Measurements from ENCODE around the gene POLR2M. TPM values are rescaled to one million over a fixed set of nuclear protein-coding genes. Genes with fewer than 3 reads are reported as not detected.

The POLR2M gene
- polyA plus RNA-seq, 1 of the 3 experiments (the other 2 are of a cell fraction) = 160 TPM

DNA sequence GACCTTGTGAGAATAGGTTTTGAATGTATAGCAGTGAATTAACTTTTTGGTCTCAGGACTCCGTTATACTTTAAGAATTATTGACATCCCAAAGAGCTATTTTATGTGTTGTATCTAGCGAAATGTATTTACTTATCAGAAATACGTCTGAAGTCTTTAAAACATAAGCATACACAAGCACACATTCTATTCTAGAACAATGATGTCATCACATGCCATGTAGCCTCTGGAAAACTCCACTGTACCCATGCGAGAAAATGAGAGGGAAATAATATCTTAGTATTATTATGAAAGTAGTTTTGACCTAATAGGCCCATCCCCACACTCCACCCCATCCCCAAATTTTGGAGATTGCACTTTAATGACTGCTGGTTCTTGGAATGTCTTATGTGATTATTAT lies 1.5 kb downstream of the POLR2M start:
- Histone ChIP-seq H3K79me2 (ENCODE audit: insufficient read depth) (peaks cover 38% of the 10 kb centered on the region), H4K20me1 (ENCODE audit: insufficient read depth) (peaks cover 3% of the 10 kb centered on the region; the same call in 1 of the 2 replicates), H3K4me2 (peak overlapping the region; percentile 80), H3K4me1 (ENCODE audit: control insufficient read depth in 1 of 2, insufficient read depth in 2 of 2, low read depth in 1 of 2, low read length in 1 of 2) (peaks cover 0 to 12% of the 10 kb centered on the region in 2 experiments; a peak in 3 of 4 replicates), H3K27ac (ENCODE audit: low read depth in 2 of 2, low read length in 1 of 2) (peak overlapping the region in 1 of 2 experiments; percentile 82; a peak in 1 of 4 replicates), H3K9ac (peak overlapping the region; percentile 95), H3K4me3 (ENCODE audit: low read depth in 2 of 2, low read length in 1 of 2) (peak overlapping the region; percentile 80 to 99; a peak in 3 of 4 replicates), H3K9me2 (no peaks in the 10 kb centered on the region), H3F3A (replicated peaks; ENCODE audit: insufficient read depth) (peaks cover 6% of the 10 kb centered on the region), H3K27me3 (ENCODE audit: insufficient read depth) (no peaks in the 10 kb centered on the region), H3K36me3 (replicated peaks in 1 of 2; ENCODE audit: control insufficient read depth in 1 of 2, insufficient read depth in 2 of 2, low read length in 1 of 2) (peaks cover 31 to 36% of the 10 kb centered on the region in 2 experiments), H2AFZ (ENCODE audit: low read depth) (no peak overlapping the region), H3K9me3 (no peaks in the 10 kb centered on the region)
- POLR2A ChIA-PET = no interaction called here
- TF ChIP-seq TAF1 (IDR thresholded peaks at IDR 0.05; ENCODE audit: borderline replicate concordance, low read depth, low read length) (no peak), GATA2 (CRISPR knock-in tag; IDR thresholded peaks at IDR 0.05) (no peak), EZH2phosphoT487 (IDR thresholded peaks at IDR 0.05; ENCODE audit: borderline replicate concordance, low read depth) (no peak), CHD2 (IDR thresholded peaks at IDR 0.05; ENCODE audit: low read length, partially characterized antibody) (no peak), GABPA (IDR thresholded peaks at IDR 0.05; ENCODE audit: low read depth) (no peak), RCOR1 (IDR thresholded peaks at IDR 0.05; ENCODE audit: low read length) (no peak), SMC3 (IDR thresholded peaks at IDR 0.05; ENCODE audit: low read depth, low read length) (no peak), TCF12 (IDR thresholded peaks at IDR 0.05) (no peak)
- TF ChIP-seq, protein P1, sequence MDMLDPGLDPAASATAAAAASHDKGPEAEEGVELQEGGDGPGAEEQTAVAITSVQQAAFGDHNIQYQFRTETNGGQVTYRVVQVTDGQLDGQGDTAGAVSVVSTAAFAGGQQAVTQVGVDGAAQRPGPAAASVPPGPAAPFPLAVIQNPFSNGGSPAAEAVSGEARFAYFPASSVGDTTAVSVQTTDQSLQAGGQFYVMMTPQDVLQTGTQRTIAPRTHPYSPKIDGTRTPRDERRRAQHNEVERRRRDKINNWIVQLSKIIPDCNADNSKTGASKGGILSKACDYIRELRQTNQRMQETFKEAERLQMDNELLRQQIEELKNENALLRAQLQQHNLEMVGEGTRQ (IDR thresholded peaks at IDR 0.05; ENCODE audit: borderline replicate concordance, low read depth, low read length) = no peak
- TF ChIP-seq, protein P2, sequence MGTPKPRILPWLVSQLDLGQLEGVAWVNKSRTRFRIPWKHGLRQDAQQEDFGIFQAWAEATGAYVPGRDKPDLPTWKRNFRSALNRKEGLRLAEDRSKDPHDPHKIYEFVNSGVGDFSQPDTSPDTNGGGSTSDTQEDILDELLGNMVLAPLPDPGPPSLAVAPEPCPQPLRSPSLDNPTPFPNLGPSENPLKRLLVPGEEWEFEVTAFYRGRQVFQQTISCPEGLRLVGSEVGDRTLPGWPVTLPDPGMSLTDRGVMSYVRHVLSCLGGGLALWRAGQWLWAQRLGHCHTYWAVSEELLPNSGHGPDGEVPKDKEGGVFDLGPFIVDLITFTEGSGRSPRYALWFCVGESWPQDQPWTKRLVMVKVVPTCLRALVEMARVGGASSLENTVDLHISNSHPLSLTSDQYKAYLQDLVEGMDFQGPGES (IDR thresholded peaks at IDR 0.05; ENCODE audit: low read depth, low read length) = no peak
- TF ChIP-seq, protein P3, sequence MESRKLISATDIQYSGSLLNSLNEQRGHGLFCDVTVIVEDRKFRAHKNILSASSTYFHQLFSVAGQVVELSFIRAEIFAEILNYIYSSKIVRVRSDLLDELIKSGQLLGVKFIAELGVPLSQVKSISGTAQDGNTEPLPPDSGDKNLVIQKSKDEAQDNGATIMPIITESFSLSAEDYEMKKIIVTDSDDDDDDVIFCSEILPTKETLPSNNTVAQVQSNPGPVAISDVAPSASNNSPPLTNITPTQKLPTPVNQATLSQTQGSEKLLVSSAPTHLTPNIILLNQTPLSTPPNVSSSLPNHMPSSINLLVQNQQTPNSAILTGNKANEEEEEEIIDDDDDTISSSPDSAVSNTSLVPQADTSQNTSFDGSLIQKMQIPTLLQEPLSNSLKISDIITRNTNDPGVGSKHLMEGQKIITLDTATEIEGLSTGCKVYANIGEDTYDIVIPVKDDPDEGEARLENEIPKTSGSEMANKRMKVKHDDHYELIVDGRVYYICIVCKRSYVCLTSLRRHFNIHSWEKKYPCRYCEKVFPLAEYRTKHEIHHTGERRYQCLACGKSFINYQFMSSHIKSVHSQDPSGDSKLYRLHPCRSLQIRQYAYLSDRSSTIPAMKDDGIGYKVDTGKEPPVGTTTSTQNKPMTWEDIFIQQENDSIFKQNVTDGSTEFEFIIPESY (IDR thresholded peaks at IDR 0.05; ENCODE audit: borderline replicate concordance, low read depth) = no peak
- no peak for DNase-seq
- CTCF ChIA-PET = interaction anchor here (1.2 to 2.9 kb wide), 5 partner anchors 23 to 474 kb away, joined by 4 to 15 read pairs (median 5); no protein-coding TSS in a partner anchor
- WGBS (ENCODE audit: low lambda C conversion rate) = 78% methylated on average over 4 of the region's 4 CpGs

DNA sequence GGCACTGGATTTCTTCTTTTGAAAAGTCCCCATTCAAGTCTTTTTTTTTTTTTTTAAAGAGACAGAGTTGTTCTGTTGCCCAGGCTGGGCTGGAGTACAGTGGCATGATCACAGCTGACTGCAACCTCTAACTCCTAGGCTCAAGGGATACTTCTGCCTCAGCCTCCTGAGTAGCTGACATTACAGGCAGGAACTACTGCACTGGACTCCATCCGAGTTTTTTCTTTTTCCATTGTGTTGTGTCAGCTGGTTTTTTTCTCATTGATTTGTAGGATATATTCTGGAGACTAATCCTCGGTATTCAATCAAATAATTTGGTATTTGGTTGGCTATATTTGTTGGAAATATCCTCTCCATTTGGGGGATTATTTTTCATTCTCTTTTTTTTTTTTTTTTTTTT lies 11.8 kb downstream of the POLR2M start:
- H3K4me1 ChIP-seq (ENCODE audit: control insufficient read depth in 1 of 2, insufficient read depth in 2 of 2, low read depth in 1 of 2, low read length in 1 of 2) = no peaks in the 10 kb centered on the region
- H3F3A ChIP-seq (replicated peaks; ENCODE audit: insufficient read depth) = no peaks in the 10 kb centered on the region
- H3K27ac ChIP-seq (ENCODE audit: low read depth in 2 of 2, low read length in 1 of 2) = no peak overlapping the region
- no peak for DNase-seq
- H3K79me2 ChIP-seq (ENCODE audit: insufficient read depth) = peaks cover 4% of the 10 kb centered on the region; the same call in 1 of the 2 replicates
- ChIA-PET POLR2A (interaction anchor here (1.1 kb wide), 1 partner anchor 12 kb away, joined by 4 read pairs; the partner anchor contains the start of gene POLR2M), CTCF (interaction anchor here (0.6 to 7.6 kb wide), 3 partner anchors 9 to 142 kb away, joined by 3 to 47 read pairs (median 3); no protein-coding TSS in a partner anchor)
- no peaks in the 10 kb centered on the region for H3K9me2 ChIP-seq
- H4K20me1 ChIP-seq (ENCODE audit: insufficient read depth) = no peaks in the 10 kb centered on the region
- H3K36me3 ChIP-seq (replicated peaks in 1 of 2; ENCODE audit: control insufficient read depth in 1 of 2, insufficient read depth in 2 of 2, low read length in 1 of 2) = peaks cover 27 to 32% of the 10 kb centered on the region in 2 experiments
- H3K4me3 ChIP-seq (ENCODE audit: low read depth in 2 of 2, low read length in 1 of 2) = no peak overlapping the region
- no peak overlapping the region for H2AFZ ChIP-seq (ENCODE audit: low read depth)
- H3K4me2 ChIP-seq = no peak overlapping the region
- 98% methylated on average over 2 of the region's 2 CpGs for WGBS (ENCODE audit: low lambda C conversion rate)
- H3K9me3 ChIP-seq = no peaks in the 10 kb centered on the region
- H3K27me3 ChIP-seq (ENCODE audit: insufficient read depth) = no peaks in the 10 kb centered on the region
- no peak overlapping the region for H3K9ac ChIP-seq
- TF ChIP-seq, protein P4, sequence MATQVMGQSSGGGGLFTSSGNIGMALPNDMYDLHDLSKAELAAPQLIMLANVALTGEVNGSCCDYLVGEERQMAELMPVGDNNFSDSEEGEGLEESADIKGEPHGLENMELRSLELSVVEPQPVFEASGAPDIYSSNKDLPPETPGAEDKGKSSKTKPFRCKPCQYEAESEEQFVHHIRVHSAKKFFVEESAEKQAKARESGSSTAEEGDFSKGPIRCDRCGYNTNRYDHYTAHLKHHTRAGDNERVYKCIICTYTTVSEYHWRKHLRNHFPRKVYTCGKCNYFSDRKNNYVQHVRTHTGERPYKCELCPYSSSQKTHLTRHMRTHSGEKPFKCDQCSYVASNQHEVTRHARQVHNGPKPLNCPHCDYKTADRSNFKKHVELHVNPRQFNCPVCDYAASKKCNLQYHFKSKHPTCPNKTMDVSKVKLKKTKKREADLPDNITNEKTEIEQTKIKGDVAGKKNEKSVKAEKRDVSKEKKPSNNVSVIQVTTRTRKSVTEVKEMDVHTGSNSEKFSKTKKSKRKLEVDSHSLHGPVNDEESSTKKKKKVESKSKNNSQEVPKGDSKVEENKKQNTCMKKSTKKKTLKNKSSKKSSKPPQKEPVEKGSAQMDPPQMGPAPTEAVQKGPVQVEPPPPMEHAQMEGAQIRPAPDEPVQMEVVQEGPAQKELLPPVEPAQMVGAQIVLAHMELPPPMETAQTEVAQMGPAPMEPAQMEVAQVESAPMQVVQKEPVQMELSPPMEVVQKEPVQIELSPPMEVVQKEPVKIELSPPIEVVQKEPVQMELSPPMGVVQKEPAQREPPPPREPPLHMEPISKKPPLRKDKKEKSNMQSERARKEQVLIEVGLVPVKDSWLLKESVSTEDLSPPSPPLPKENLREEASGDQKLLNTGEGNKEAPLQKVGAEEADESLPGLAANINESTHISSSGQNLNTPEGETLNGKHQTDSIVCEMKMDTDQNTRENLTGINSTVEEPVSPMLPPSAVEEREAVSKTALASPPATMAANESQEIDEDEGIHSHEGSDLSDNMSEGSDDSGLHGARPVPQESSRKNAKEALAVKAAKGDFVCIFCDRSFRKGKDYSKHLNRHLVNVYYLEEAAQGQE (IDR thresholded peaks at IDR 0.05; ENCODE audit: low read depth, low read length) = no peak
- TF ChIP-seq, protein P2 (IDR thresholded peaks at IDR 0.05; ENCODE audit: low read depth, low read length) = no peak
- TF ChIP-seq, protein P5, sequence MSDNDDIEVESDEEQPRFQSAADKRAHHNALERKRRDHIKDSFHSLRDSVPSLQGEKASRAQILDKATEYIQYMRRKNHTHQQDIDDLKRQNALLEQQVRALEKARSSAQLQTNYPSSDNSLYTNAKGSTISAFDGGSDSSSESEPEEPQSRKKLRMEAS (IDR thresholded peaks at IDR 0.05; ENCODE audit: low read depth) = no peak
- TF ChIP-seq FOSL2 (IDR thresholded peaks at IDR 0.05; ENCODE audit: borderline replicate concordance, low read depth) = no peak
- no peak for TF ChIP-seq MXI1 (IDR thresholded peaks at IDR 0.05; ENCODE audit: low read depth, low read length)
- TF ChIP-seq JUND (IDR thresholded peaks at IDR 0.05) = no peak

Measured in SK-N-SH (cell line).